Measurements from ENCODE around the gene MIPEP.

The MIPEP gene

DNA sequence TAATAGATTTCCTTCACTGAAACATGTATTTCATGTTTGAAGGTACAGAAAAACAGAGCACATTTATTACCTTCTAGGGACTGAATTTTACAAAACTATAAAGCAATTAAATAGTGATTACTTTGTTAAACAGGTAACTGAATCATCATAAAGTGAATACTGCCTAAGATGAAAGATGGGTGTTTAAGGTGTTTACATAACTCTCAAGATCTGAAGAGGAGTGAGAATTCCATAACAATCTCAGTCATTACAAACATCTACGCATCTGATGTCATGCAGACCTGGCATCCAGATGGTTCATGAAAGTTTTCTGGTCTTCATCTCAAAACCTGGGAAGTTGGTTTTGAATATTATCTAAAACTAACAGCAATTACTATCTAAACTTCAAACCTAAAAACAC, 80.4 kb downstream of the MIPEP start:
- TF ChIP-seq FOXM1 (IDR thresholded peaks at IDR 0.05; ENCODE audit: borderline replicate concordance, low read depth) (no peak), RAD21 (IDR thresholded peaks at IDR 0.05; ENCODE audit: low read depth) (no peak), EGR1 (IDR thresholded peaks at IDR 0.05) (no peak), CREB1 (IDR thresholded peaks at IDR 0.05; ENCODE audit: low read depth) (no peak), NFIC (IDR thresholded peaks at IDR 0.05) (no peak), CEBPB (IDR thresholded peaks at IDR 0.05) (no peak), TAF1 (IDR thresholded peaks at IDR 0.05; ENCODE audit: low read depth) (no peak), TCF12 (IDR thresholded peaks at IDR 0.05; ENCODE audit: low read depth) (no peak)
- TF ChIP-seq, protein P1, sequence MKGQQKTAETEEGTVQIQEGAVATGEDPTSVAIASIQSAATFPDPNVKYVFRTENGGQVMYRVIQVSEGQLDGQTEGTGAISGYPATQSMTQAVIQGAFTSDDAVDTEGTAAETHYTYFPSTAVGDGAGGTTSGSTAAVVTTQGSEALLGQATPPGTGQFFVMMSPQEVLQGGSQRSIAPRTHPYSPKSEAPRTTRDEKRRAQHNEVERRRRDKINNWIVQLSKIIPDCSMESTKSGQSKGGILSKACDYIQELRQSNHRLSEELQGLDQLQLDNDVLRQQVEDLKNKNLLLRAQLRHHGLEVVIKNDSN (IDR thresholded peaks at IDR 0.05) = no peak
- TF ChIP-seq, protein P2, sequence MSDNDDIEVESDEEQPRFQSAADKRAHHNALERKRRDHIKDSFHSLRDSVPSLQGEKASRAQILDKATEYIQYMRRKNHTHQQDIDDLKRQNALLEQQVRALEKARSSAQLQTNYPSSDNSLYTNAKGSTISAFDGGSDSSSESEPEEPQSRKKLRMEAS (IDR thresholded peaks at IDR 0.05) = no peak

DNA sequence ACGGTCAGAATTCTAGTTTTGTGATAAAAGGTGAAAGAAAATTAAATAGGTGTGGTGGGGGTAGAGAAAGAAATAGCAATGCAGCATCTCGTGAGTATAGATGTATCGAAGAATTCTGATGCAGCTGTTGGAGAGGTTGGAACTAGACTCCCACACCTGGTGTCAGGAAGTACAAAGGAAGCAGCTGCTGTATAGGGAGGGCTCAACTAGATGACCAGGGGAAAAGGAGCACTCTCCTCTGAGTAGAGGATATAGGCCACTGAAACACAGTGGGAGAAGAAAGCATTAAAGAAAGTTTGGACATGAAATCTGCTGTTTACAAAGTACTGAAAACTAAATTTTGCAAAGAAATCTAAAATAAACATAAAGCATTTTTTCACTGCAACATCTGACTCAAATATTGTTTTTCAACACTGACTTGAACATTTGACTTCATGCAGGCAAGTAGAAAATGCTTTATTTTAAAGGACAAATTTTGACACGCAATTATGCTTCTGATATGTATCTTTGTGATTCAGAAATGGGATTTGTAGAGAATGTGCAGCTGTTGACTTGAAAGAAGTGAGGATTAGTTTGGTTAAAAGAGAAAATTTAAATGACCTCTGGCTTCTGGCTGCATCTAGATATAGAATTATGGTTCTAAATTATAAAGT, 82.2 kb downstream of the MIPEP start:
- TF ChIP-seq TEAD4 (IDR thresholded peaks at IDR 0.05) (no peak), YY1 (IDR thresholded peaks at IDR 0.05; ENCODE audit: low read depth) (no peak), FOXM1 (IDR thresholded peaks at IDR 0.05; ENCODE audit: borderline replicate concordance, low read depth) (no peak), TCF12 (IDR thresholded peaks at IDR 0.05; ENCODE audit: low read depth) (no peak), CEBPB (IDR thresholded peaks at IDR 0.05) (no peak), EP300 (IDR thresholded peaks at IDR 0.05; ENCODE audit: borderline replicate concordance) (no peak), CREB1 (IDR thresholded peaks at IDR 0.05; ENCODE audit: low read depth) (no peak), RAD21 (IDR thresholded peaks at IDR 0.05; ENCODE audit: low read depth) (no peak), EGR1 (IDR thresholded peaks at IDR 0.05) (no peak), TAF1 (IDR thresholded peaks at IDR 0.05; ENCODE audit: low read depth) (no peak), ZBTB7A (IDR thresholded peaks at IDR 0.05; ENCODE audit: low read depth) (no peak), NFIC (IDR thresholded peaks at IDR 0.05) (no peak)
- TF ChIP-seq, protein P1 (IDR thresholded peaks at IDR 0.05) = no peak
- TF ChIP-seq, protein P2 (IDR thresholded peaks at IDR 0.05) = no peak
- TF ChIP-seq, protein P3, sequence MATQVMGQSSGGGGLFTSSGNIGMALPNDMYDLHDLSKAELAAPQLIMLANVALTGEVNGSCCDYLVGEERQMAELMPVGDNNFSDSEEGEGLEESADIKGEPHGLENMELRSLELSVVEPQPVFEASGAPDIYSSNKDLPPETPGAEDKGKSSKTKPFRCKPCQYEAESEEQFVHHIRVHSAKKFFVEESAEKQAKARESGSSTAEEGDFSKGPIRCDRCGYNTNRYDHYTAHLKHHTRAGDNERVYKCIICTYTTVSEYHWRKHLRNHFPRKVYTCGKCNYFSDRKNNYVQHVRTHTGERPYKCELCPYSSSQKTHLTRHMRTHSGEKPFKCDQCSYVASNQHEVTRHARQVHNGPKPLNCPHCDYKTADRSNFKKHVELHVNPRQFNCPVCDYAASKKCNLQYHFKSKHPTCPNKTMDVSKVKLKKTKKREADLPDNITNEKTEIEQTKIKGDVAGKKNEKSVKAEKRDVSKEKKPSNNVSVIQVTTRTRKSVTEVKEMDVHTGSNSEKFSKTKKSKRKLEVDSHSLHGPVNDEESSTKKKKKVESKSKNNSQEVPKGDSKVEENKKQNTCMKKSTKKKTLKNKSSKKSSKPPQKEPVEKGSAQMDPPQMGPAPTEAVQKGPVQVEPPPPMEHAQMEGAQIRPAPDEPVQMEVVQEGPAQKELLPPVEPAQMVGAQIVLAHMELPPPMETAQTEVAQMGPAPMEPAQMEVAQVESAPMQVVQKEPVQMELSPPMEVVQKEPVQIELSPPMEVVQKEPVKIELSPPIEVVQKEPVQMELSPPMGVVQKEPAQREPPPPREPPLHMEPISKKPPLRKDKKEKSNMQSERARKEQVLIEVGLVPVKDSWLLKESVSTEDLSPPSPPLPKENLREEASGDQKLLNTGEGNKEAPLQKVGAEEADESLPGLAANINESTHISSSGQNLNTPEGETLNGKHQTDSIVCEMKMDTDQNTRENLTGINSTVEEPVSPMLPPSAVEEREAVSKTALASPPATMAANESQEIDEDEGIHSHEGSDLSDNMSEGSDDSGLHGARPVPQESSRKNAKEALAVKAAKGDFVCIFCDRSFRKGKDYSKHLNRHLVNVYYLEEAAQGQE (IDR thresholded peaks at IDR 0.05; ENCODE audit: low read depth) = no peak

DNA sequence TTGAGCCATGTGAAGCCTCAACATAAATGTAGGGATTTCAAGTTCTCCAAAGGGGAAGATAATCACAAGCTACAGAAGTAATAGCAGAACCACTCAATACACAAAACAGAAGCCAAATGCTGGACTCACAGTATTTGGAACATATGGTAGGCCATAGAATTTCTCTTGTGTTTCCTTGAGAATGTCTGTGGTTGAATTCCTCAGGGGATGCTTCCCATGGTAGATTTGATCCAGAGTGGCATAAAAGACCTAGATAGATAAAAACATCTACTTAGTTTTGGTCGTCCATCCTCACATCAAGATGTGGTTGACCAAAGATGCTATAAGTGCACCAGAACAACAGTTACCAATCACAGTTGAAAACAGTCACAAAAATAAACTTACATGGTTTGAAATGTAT, 83.4 kb downstream of the MIPEP start:
- TF ChIP-seq, protein P1 (IDR thresholded peaks at IDR 0.05) = no peak
- no peak for TF ChIP-seq ZBTB7A (IDR thresholded peaks at IDR 0.05; ENCODE audit: low read depth)
- TF ChIP-seq, protein P3 (IDR thresholded peaks at IDR 0.05; ENCODE audit: low read depth) = no peak
- TF ChIP-seq YY1 (IDR thresholded peaks at IDR 0.05; ENCODE audit: low read depth) = no peak
- TF ChIP-seq TCF12 (IDR thresholded peaks at IDR 0.05; ENCODE audit: low read depth) = no peak
- TF ChIP-seq TAF1 (IDR thresholded peaks at IDR 0.05; ENCODE audit: low read depth) = no peak
- TF ChIP-seq NFIC (IDR thresholded peaks at IDR 0.05) = no peak
- no peak for TF ChIP-seq TEAD4 (IDR thresholded peaks at IDR 0.05)
- no peak for TF ChIP-seq RAD21 (IDR thresholded peaks at IDR 0.05; ENCODE audit: low read depth)
- TF ChIP-seq, protein P2 (IDR thresholded peaks at IDR 0.05) = no peak
- no peak for TF ChIP-seq CREB1 (IDR thresholded peaks at IDR 0.05; ENCODE audit: low read depth)
- TF ChIP-seq EGR1 (IDR thresholded peaks at IDR 0.05) = no peak

DNA sequence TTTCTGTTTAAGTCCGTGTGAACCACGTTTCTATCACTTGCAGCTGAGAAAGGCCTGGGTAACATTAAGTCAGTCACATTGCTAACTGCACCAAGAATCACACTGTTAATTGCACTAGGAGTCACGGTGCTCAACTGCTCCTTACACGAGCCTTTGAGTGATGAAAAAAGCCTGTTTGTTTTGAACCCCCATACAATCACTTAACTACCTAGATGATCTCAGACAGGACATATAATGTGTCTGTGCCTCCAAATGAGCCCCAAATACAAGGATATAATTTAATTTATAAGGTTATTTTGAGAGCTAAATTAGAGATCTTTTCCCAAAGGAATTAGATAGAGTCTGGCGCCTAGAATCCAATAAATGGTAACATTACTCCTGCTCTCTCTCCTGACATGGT, 84.1 kb downstream of the MIPEP start:
- TF ChIP-seq CREB1 (IDR thresholded peaks at IDR 0.05; ENCODE audit: low read depth) (no peak), EP300 (IDR thresholded peaks at IDR 0.05; ENCODE audit: borderline replicate concordance) (no peak), YY1 (IDR thresholded peaks at IDR 0.05; ENCODE audit: low read depth) (no peak)

DNA sequence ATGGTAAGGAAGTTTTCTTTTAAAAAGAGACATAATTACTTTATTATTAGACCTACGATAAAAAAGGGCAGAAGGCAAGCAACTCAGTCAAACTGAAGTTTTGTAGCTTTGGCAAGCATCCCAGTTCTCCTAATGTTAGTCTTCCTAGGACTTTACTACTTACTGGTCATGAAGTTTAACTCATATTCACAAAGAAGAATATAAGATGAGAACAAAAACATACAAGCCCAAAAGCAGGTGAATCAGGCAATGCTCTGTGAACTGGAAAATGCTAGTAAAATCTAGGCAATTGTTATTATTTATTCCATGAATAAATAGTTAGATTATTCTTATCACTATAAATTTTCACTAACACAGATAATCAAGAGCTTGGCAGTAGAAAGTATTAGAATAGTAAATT, 85.0 kb downstream of the MIPEP start:
- no peak for TF ChIP-seq TAF1 (IDR thresholded peaks at IDR 0.05; ENCODE audit: low read depth)
- TF ChIP-seq CREB1 (IDR thresholded peaks at IDR 0.05; ENCODE audit: low read depth) = no peak
- no peak for TF ChIP-seq FOXM1 (IDR thresholded peaks at IDR 0.05; ENCODE audit: borderline replicate concordance, low read depth)
- no peak for TF ChIP-seq NFIC (IDR thresholded peaks at IDR 0.05)
- TF ChIP-seq YY1 (IDR thresholded peaks at IDR 0.05; ENCODE audit: low read depth) = no peak
- no peak for TF ChIP-seq ZBTB7A (IDR thresholded peaks at IDR 0.05; ENCODE audit: low read depth)
- TF ChIP-seq EP300 (IDR thresholded peaks at IDR 0.05; ENCODE audit: borderline replicate concordance) = no peak
- TF ChIP-seq, protein P1 (IDR thresholded peaks at IDR 0.05) = no peak
- TF ChIP-seq EGR1 (IDR thresholded peaks at IDR 0.05) = no peak
- TF ChIP-seq, protein P2 (IDR thresholded peaks at IDR 0.05) = no peak
- TF ChIP-seq, protein P3 (IDR thresholded peaks at IDR 0.05; ENCODE audit: low read depth) = no peak
- TF ChIP-seq RAD21 (IDR thresholded peaks at IDR 0.05; ENCODE audit: low read depth) = no peak
- TF ChIP-seq TEAD4 (IDR thresholded peaks at IDR 0.05) = no peak
- no peak for TF ChIP-seq CEBPB (IDR thresholded peaks at IDR 0.05)
